Measurements from ENCODE around the gene SLC39A11.

DNA sequence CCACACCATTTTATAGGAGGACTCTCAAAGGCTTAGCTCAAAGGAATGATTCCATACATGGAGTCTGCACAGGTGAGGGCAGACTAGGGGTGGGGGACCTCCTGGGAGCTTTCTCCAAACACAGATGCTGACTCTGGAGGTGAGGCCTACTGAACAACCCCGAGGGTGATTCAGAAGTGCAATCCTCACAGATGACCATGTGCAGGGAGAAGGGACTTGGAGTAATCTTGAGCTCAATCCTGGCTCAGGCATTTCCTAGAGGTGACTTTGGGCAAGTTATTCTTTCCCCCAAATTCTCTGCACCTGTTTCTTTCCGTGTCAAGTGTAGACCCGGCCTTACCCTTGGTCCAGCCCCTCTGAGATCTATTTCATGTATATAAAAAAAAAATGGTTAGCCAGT is 401.5 kb downstream of the SLC39A11 start:
- TF ChIP-seq, protein P1, sequence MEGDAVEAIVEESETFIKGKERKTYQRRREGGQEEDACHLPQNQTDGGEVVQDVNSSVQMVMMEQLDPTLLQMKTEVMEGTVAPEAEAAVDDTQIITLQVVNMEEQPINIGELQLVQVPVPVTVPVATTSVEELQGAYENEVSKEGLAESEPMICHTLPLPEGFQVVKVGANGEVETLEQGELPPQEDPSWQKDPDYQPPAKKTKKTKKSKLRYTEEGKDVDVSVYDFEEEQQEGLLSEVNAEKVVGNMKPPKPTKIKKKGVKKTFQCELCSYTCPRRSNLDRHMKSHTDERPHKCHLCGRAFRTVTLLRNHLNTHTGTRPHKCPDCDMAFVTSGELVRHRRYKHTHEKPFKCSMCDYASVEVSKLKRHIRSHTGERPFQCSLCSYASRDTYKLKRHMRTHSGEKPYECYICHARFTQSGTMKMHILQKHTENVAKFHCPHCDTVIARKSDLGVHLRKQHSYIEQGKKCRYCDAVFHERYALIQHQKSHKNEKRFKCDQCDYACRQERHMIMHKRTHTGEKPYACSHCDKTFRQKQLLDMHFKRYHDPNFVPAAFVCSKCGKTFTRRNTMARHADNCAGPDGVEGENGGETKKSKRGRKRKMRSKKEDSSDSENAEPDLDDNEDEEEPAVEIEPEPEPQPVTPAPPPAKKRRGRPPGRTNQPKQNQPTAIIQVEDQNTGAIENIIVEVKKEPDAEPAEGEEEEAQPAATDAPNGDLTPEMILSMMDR (IDR thresholded peaks at IDR 0.05; ENCODE audit: poor library complexity, severe bottlenecking) = no peak
- no peak for TF ChIP-seq EP300 (conservative IDR thresholded peaks at IDR 0.05; ENCODE audit: poor library complexity, severe bottlenecking)
- TF ChIP-seq SMC3 (conservative IDR thresholded peaks at IDR 0.05; ENCODE audit: poor library complexity) = no peak
- no peak for TF ChIP-seq POLR2AphosphoS5 (IDR thresholded peaks at IDR 0.05)
